Panc1 (cell line): Measurements from ENCODE around the gene AMBRA1. TPM values are rescaled to one million over a fixed set of nuclear protein-coding genes. Genes with fewer than 3 reads are reported as not detected.

Experiments
- ATAC-seq: fragments of 200-7000 bp; cut with Tn5 transposase; 2 replicates; pipeline ENCODE4 v1.9.1; 2020; ENCODE audit warnings: mild to moderate bottlenecking, moderate library complexity
- BruUV-seq: library from RNA; stranded (reverse); fragments of 400-500 nt; replicated peaks from 2 replicates; lab custom pipeline; 2021; lab: Mats Ljungman, UMichigan
- CTCF ChIA-PET: fragments of 300-600 bp; sonication (Branson Sonifier 250); formaldehyde crosslinking; loops from one replicate; lab custom pipeline; 2022; ENCODE audit warnings: antibody characterized with exemption; lab: Charles Lee
- POLR2A ChIA-PET: fragments of 300-600 bp; sonication (Branson Sonifier 250); formaldehyde crosslinking; loops from one replicate; lab custom pipeline; 2022; ENCODE audit warnings: antibody characterized with exemption; lab: Charles Lee
- DNase-seq: peaks from one replicate; pipeline ENCODE4 v3.0.0-alpha.2; 2010; ENCODE audit warnings: low read depth, low spot score
- H3K27ac ChIP-seq: 2 replicates; pipeline ENCODE4 v1.5.1; 2011; ENCODE audit warnings: mild to moderate bottlenecking, low read length, inconsistent platforms
- H3K27me3 ChIP-seq: fragments of 200-500 bp; sonication (Bioruptor generic); 2 replicates; pipeline ENCODE4 v1.6.0; 2014; ENCODE audit warnings: low read length, inconsistent platforms; ENCODE audit not compliant: control insufficient read depth, insufficient read depth
- H3K36me3 ChIP-seq: fragments of 200-500 bp; sonication (Bioruptor generic); 2 replicates; pipeline ENCODE4 v1.5.1; 2014; ENCODE audit warnings: inconsistent platforms, mild to moderate bottlenecking, low read length, moderate library complexity; ENCODE audit not compliant: control insufficient read depth, insufficient read depth
- H3K4me1 ChIP-seq: 2 replicates; pipeline ENCODE4 v1.5.1; 2011; ENCODE audit warnings: inconsistent platforms, mild to moderate bottlenecking, low read length, moderate library complexity; ENCODE audit not compliant: control insufficient read depth, insufficient read depth
- H3K4me3 ChIP-seq, 2 experiments: 2 replicates each; pipeline ENCODE4 v1.5.1; 2011 to 2012; ENCODE audit warnings: low read depth in 2 of 2, low read length in 2 of 2, mild to moderate bottlenecking in 2 of 2, inconsistent platforms in 1 of 2, moderate library complexity in 1 of 2
- H3K9me3 ChIP-seq: fragments of 200-500 bp; sonication (Bioruptor generic); 2 replicates; pipeline ENCODE4 v1.5.1; 2014; ENCODE audit warnings: low read depth, mild to moderate bottlenecking, inconsistent platforms, low read length, moderate library complexity; ENCODE audit not compliant: control insufficient read depth, insufficient read depth
- POLR2AphosphoS5 ChIP-seq: IDR thresholded peaks from 2 replicates; pipeline ENCODE4 v1.6.1; 2012; ENCODE audit warnings: mild to moderate bottlenecking, low read depth, low read length, moderate library complexity
- REST ChIP-seq, 2 experiments: IDR thresholded peaks; 2 replicates each; pipeline ENCODE4 v1.6.1; 2011 to 2012; ENCODE audit warnings: low read depth in 2 of 2, control low read depth in 1 of 2, low read length in 1 of 2, mild to moderate bottlenecking in 1 of 2, moderate library complexity in 1 of 2; ENCODE audit not compliant: insufficient read depth in 1 of 2
- SIN3A ChIP-seq: IDR thresholded peaks from 2 replicates; pipeline ENCODE4 v1.6.1; 2012; ENCODE audit warnings: low read depth, mild to moderate bottlenecking, low read length, moderate library complexity, borderline replicate concordance; ENCODE audit not compliant: insufficient read depth
- TCF7L2 ChIP-seq: IDR thresholded peaks from 2 replicates; pipeline ENCODE4 v1.6.1; 2011; ENCODE audit warnings: mild to moderate bottlenecking, low read depth, low read length, inconsistent platforms
- in situ Hi-C: cut with HindIII; loops from 2 replicates; pipeline ENCODE4 v1.10.0; 2016; ENCODE audit warnings: low sequenced_read_pairs, low pct_unique_long_range_greater_than_20kb
- intact Hi-C: fragments of 100-400 bp; cut with micrococcal nuclease; formaldehyde crosslinking; loops from one replicate; pipeline ENCODE4 v1.10.0; 2022; ENCODE audit not compliant: unreplicated experiment
- total RNA-seq: library from RNA; stranded (reverse); gene quantifications from one replicate; pipeline ENCODE4 v1.2.1, GENCODE V29; 2021; ENCODE audit not compliant: unreplicated experiment
- TF ChIP-seq, protein P1 (sequence below): fragments of 450-650 bp; IDR thresholded peaks from 2 replicates; pipeline ENCODE4 v1.5.1; 2017; ENCODE audit warnings: mild to moderate bottlenecking

The AMBRA1 gene
- total RNA-seq, 1 experiment from 2014 or later, result 40.0 TPM

GRCh38 chr11:46444305-46444704, 149.5 kb downstream of the AMBRA1 start:
- Histone ChIP-seq H3K9me3 (no peaks in the 10 kb centered on the region), H3K4me3 (no peak overlapping the region), H3K27ac (no peak overlapping the region), H3K27me3 (no peaks in the 10 kb centered on the region), H3K36me3 (no peaks in the 10 kb centered on the region), H3K4me1 (no peaks in the 10 kb centered on the region)
- DNase-seq (no peak), ATAC-seq (no peak)
- BruUV-seq, result no TSS peak
- POLR2A ChIA-PET, result no interaction called here
- intact Hi-C loops, result no loop called here
- in situ Hi-C loops, result no loop called here
- CTCF ChIA-PET, result no interaction called here
- TF ChIP-seq REST (IDR thresholded peaks at IDR 0.05; ENCODE audit: insufficient read depth in 1 of 2, low read depth in 2 of 2, low read length in 1 of 2) (no peak), SIN3A (no peak), TCF7L2 (no peak), POLR2AphosphoS5 (no peak)
- TF ChIP-seq, protein P1, sequence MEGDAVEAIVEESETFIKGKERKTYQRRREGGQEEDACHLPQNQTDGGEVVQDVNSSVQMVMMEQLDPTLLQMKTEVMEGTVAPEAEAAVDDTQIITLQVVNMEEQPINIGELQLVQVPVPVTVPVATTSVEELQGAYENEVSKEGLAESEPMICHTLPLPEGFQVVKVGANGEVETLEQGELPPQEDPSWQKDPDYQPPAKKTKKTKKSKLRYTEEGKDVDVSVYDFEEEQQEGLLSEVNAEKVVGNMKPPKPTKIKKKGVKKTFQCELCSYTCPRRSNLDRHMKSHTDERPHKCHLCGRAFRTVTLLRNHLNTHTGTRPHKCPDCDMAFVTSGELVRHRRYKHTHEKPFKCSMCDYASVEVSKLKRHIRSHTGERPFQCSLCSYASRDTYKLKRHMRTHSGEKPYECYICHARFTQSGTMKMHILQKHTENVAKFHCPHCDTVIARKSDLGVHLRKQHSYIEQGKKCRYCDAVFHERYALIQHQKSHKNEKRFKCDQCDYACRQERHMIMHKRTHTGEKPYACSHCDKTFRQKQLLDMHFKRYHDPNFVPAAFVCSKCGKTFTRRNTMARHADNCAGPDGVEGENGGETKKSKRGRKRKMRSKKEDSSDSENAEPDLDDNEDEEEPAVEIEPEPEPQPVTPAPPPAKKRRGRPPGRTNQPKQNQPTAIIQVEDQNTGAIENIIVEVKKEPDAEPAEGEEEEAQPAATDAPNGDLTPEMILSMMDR, result no peak

DNA sequence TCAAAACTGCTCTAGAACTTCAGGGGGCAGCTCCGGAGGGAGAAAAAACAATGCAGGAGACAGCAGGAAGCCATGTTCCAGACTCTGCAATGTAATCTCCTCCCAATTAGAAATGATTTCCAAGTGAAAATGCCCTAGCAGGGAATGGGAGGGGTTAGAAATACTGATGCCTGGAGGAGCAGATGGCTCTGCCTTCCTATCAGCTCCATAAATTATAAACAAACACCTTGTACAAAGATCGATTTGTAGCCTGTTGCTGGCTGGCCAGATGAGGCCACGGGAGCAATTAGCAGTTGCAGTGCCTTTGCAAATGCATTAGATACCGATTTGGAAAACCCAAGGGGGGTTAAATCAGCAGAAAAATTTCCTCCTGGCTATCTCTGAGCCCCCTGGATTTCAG, 155.6 kb downstream of the AMBRA1 start:
- no TSS peak for BruUV-seq
- ATAC-seq (no peak), DNase-seq (no peak)
- no peaks in the 10 kb centered on the region for H3K27me3 ChIP-seq
- no peaks in the 10 kb centered on the region for H3K9me3 ChIP-seq
- in situ Hi-C loops (no loop called here), intact Hi-C loops (no loop called here)
- ChIA-PET CTCF (no interaction called here), POLR2A (interaction anchor here (0.6 kb wide), 1 partner anchor 839 kb away, joined by 3 read pairs; no protein-coding TSS in a partner anchor)
- H3K4me3 ChIP-seq, result no peak overlapping the region
- TF ChIP-seq REST (IDR thresholded peaks at IDR 0.05; ENCODE audit: insufficient read depth in 1 of 2, low read depth in 2 of 2, low read length in 1 of 2), result no peak
- TF ChIP-seq SIN3A, result no peak
- TF ChIP-seq, protein P1, result no peak
- no peak for TF ChIP-seq POLR2AphosphoS5
- TF ChIP-seq TCF7L2, result no peak
- peaks cover 7% of the 10 kb centered on the region; the same call in 1 of the 2 replicates for H3K36me3 ChIP-seq
- no peak overlapping the region for H3K27ac ChIP-seq
- no peaks in the 10 kb centered on the region for H3K4me1 ChIP-seq
